ENCODE data around the gene TOB1.

- TF ChIP-seq CTCF (IDR thresholded peaks at IDR 0.05) = no peak
- TF ChIP-seq POLR2A (IDR thresholded peaks at IDR 0.05) = no peak
Measured at GRCh38 chr17:50845240-50846147, 20.7 kb downstream of the TOB1 start.
